ENCODE results near the gene ZMPSTE24. TPM values are rescaled to one million over a fixed set of nuclear protein-coding genes. Genes with fewer than 3 reads are reported as not detected.
A peak's percentile ranks its signal among the peaks of the same experiment; 100 is the strongest.
"Not testable (repeated sequence)": the region's sequence is repeated elsewhere in the genome, so short reads cannot be mapped to it uniquely, and the experiment has no call there.

ZMPSTE24 gene
- total RNA-seq, 1 donor from 2014 or later = 52.9 TPM

GRCh38 chr1:40316595-40317393 is 58.8 kb downstream of the ZMPSTE24 start, which contains the start of gene COL9A2:
TSS of gene COL9A2 (minus strand) at chr1:40317286. CDS start at chr1:40317197, 89 bp downstream.
- no peak for DNase-seq (ENCODE audit: low spot score)

GRCh38 chr1:40317394-40318074 is 59.5 kb downstream of the ZMPSTE24 start:
- no peak for DNase-seq (ENCODE audit: low spot score)

- no peak for DNase-seq (ENCODE audit: low spot score)
Measured at GRCh38 chr1:40318476-40318875, 60.4 kb downstream of the ZMPSTE24 start.

- DNase-seq (ENCODE audit: low spot score) = no peak
Measured at GRCh38 chr1:40318970-40319621, 61.1 kb downstream of the ZMPSTE24 start.

GRCh38 chr1:40331403-40331802 is 73.4 kb downstream of the ZMPSTE24 start:
- not testable (repeated sequence) for DNase-seq (ENCODE audit: low spot score)

- DNase-seq (ENCODE audit: low spot score) = no peak
Measured at GRCh38 chr1:40332695-40333094, 74.7 kb downstream of the ZMPSTE24 start.

GRCh38 chr1:40337443-40337842 is 79.4 kb downstream of the ZMPSTE24 start:
- DNase-seq (ENCODE audit: low spot score) = no peak

GRCh38 chr1:40338745-40339419 is 80.8 kb downstream of the ZMPSTE24 start:
- DNase-seq (ENCODE audit: low spot score) = peak; percentile 84

GRCh38 chr1:40339420-40340323 is 81.6 kb downstream of the ZMPSTE24 start:
- DNase-seq (ENCODE audit: low spot score) = no peak

- DNase-seq (ENCODE audit: low spot score) = no peak
Measured at GRCh38 chr1:40341491-40342380, 83.7 kb downstream of the ZMPSTE24 start.

GRCh38 chr1:40342381-40342717 is 84.3 kb downstream of the ZMPSTE24 start:
- DNase-seq (ENCODE audit: low spot score) = not testable (repeated sequence)

Other genes with a start within 250 kb of the ZMPSTE24 start
- gene CAP1, start 217.5 kb upstream of the ZMPSTE24 start, total RNA-seq = 351 TPM
- 92.4 TPM for gene PPT1, start 161.0 kb upstream of the ZMPSTE24 start, total RNA-seq
- 20.9 TPM for gene RLF, start 96.8 kb upstream of the ZMPSTE24 start, total RNA-seq
- not detected for gene TMCO2, start 10.3 kb upstream of the ZMPSTE24 start, total RNA-seq
- gene COL9A2, start 59.0 kb downstream of the ZMPSTE24 start, total RNA-seq = 27.1 TPM
- gene SMAP2, start 115.5 kb downstream of the ZMPSTE24 start, total RNA-seq = 39.5 TPM
- 2.5 TPM for gene ZFP69B, start 192.2 kb downstream of the ZMPSTE24 start, total RNA-seq
- gene ZFP69, start 219.1 kb downstream of the ZMPSTE24 start, total RNA-seq = 5.8 TPM

Measured in ureter (tissue), 1 donor.